Globus pallidus (tissue), 1 donor: Measurements from ENCODE around the gene CTCF.

Source experiments
- DNase-seq: peaks from one replicate; pipeline ENCODE4 v3.0.0-alpha.2; 2015; ENCODE audit warnings: low spot score

The CTCF gene

DNA sequence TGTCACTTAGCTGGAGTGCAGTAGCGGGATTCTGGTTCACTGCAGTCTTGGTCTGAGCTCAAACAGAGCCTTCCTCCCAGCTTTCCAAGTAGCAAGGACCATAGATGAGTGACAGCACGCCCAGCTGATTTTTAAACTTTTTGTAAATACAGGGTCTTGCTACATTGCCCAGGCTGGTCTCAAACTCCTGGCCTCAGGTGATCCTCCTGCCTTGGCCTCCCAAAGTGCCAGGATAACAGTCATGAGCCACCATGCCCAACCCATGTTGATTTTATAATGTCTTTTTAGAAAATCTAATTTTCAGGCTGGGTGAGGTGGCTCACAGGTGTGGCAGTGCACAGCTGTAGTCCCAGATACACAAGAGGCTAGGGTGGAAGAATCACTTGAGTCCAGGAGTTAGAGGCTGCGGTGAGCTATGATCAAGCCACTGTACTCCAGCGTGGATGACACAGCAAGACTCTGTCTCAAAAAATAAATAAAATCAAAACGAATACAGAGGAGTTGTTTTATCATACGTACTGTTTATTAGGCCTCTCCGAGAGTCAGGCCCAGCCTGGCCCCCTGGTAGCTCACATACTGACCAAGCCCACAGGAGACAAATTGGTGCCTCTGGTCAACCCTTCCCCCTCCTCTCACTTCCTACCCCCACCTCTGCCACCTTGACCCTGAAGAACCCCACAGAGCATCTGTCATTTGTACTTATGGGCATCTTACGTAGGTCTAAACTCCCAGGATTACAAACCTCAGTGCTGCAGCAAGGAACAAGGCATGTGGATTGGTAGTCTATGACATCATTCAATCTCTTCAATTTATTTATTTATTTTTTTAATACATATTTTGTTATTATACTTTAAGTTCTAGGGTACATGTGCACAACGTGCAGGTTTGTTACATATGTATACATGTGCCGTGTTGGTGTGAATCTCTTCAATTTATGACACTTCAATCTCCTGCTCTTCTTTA, 117.9 kb downstream of the CTCF start:
- DNase-seq: no peak

DNA sequence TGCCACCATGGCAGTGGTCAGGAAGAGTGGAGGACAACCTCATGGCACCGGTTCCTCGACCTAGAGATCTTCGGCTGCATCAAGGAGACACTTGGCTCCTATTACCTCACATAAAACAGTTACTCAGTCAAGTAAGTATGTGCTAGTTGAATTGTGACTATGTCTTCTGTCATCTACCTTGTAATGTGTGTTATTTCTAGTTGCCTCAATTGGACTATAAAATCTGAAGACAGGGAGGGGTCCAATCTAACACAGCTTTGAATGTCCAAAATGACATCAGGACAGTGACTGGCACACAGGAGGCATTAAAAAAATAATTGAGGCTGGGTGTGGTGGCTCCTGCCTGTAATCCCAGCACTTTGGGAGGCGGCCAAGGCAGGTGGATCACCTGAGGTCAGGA, 121.4 kb downstream of the CTCF start:
- no peak for DNase-seq

DNA sequence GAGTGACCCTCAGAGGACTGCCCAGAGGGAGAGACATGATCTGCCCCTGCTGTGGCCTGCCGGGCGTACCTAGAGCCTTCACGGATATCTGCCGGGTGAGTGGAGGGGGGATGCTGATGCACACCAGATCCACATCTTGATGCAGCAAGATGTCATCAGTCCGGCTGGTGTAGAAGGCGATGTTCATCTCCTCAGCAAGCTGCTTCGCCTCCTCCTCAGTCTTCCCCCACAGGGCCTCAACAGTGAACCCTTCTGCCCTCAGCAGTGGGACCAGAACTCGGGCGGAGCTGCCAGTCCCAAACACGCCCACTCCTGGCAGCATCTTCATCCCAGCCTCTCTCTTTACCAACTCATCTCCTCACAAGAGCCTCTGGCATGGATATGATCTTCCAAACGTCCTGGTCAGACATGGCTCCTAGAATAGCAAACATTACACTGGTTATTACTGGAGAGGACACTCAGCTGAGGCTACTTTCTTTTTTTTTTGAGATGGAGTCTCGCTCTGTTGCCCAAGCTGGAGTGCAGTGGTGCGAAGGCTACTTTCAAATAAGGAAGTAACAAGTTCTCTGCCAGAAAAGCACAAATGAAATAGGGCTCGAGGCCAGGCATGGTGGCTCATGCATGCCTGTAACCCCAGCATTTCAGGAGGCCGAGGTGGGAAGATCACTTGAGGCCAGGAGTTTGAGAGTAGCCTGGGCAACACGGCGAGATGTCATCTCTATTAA, 123.2 kb downstream of the CTCF start:
- no peak for DNase-seq
